Naive thymus-derived CD4-positive, alpha-beta T cell (primary cell): ENCODE measurements around the gene AATK. TPM values are rescaled to one million over a fixed set of nuclear protein-coding genes. Genes with fewer than 3 reads are reported as not detected.

Experiments used
- ATAC-seq: fragments of 150-1000 bp; cut with Tn5 transposase; 2 replicates; pipeline ENCODE4 v1.10.0; 2021; ENCODE audit warnings: mild to moderate bottlenecking, moderate library complexity
- CTCF ChIA-PET: fragments of 350-600 bp; sonication (Branson Sonifier 250); formaldehyde crosslinking; loops from one replicate; lab custom pipeline; 2021; ENCODE audit warnings: antibody characterized with exemption; lab: Charles Lee
- POLR2A ChIA-PET: fragments of 350-600 bp; sonication (Branson Sonifier 250); formaldehyde crosslinking; loops from one replicate; lab custom pipeline; 2021; ENCODE audit warnings: antibody characterized with exemption, inconsistent platforms; lab: Charles Lee
- DNase-seq, 9 donors: peaks; one replicate each; pipeline versions ENCODE4 v3.0.0 to v3.0.0-alpha.2; 2020 to 2022; ENCODE audit warnings: mixed read lengths in 1 of 9
- H3K27ac ChIP-seq: one replicate; pipeline ENCODE4 v1.7.0; 2013; ENCODE audit warnings: mild to moderate bottlenecking, low read depth, low read length, moderate library complexity
- H3K27me3 ChIP-seq, 2 donors: one replicate each; pipeline ENCODE4 v1.7.0; 2013; ENCODE audit warnings: low read length in 2 of 2, mild to moderate bottlenecking in 2 of 2, moderate library complexity in 2 of 2; ENCODE audit not compliant: control insufficient read depth in 2 of 2, insufficient read depth in 2 of 2
- H3K36me3 ChIP-seq, 3 experiments: 1 replicate in 2 of 3; 2 replicates in 1 of 3; pipeline ENCODE4 v1.7.0; 2013; ENCODE audit warnings: low read length in 3 of 3, mild to moderate bottlenecking in 3 of 3, moderate library complexity in 1 of 3; ENCODE audit not compliant: insufficient read depth in 3 of 3, control insufficient read depth in 2 of 3
- H3K4me1 ChIP-seq, 2 donors: one replicate each; pipeline ENCODE4 v1.7.0; 2013; ENCODE audit warnings: low read length in 2 of 2, mild to moderate bottlenecking in 2 of 2, moderate library complexity in 1 of 2; ENCODE audit not compliant: control insufficient read depth in 2 of 2, insufficient read depth in 2 of 2
- H3K4me3 ChIP-seq: 2 replicates; pipeline ENCODE4 v1.7.0; 2013; ENCODE audit warnings: mild to moderate bottlenecking, low read length
- H3K9me3 ChIP-seq, 3 experiments: 1 replicate in 2 of 3; 2 replicates in 1 of 3; pipeline ENCODE4 v1.7.0; 2013; ENCODE audit warnings: low read length in 3 of 3; ENCODE audit not compliant: control insufficient read depth in 2 of 3
- H3K27ac Mint-ChIP-seq, 9 donors: one replicate each; pipeline ENCODE4 v1.8.0; 2020 to 2022; ENCODE audit warnings: mixed read lengths in 9 of 9, mild to moderate bottlenecking in 8 of 9, moderate library complexity in 5 of 9, inconsistent platforms in 2 of 9
- H3K27me3 Mint-ChIP-seq, 5 donors: one replicate each; pipeline ENCODE4 v1.8.0; 2021 to 2022; ENCODE audit warnings: mixed read lengths in 5 of 5, mild to moderate bottlenecking in 1 of 5
- H3K36me3 Mint-ChIP-seq, 5 donors: one replicate each; pipeline ENCODE4 v1.8.0; 2020 to 2022; ENCODE audit warnings: mixed read lengths in 5 of 5, mild to moderate bottlenecking in 3 of 5, inconsistent platforms in 1 of 5
- H3K4me1 Mint-ChIP-seq, 7 donors: one replicate each; pipeline ENCODE4 v1.8.0; 2020 to 2022; ENCODE audit warnings: mixed read lengths in 7 of 7, mild to moderate bottlenecking in 3 of 7, inconsistent platforms in 1 of 7
- H3K4me3 Mint-ChIP-seq, 10 donors: one replicate each; pipeline ENCODE4 v1.8.0; 2020 to 2022; ENCODE audit warnings: mild to moderate bottlenecking in 10 of 10, mixed read lengths in 10 of 10, moderate library complexity in 6 of 10, inconsistent platforms in 2 of 10
- H3K9me3 Mint-ChIP-seq, 11 donors: one replicate each; pipeline ENCODE4 v1.8.0; 2020 to 2022; ENCODE audit warnings: mixed read lengths in 11 of 11, mild to moderate bottlenecking in 4 of 11, inconsistent platforms in 1 of 11, moderate library complexity in 1 of 11
- intact Hi-C, 2 donors: fragments of 100-400 bp; cut with micrococcal nuclease; formaldehyde crosslinking; loops; one replicate each; pipeline ENCODE4 v1.15.1; 2023
- polyA plus RNA-seq, 2 donors: library from polyadenylated mRNA; unstranded; fragments of 300-500 nt; fragmentation: Illumina TruSeq; gene quantifications; one replicate each; pipeline ENCODE4 v1.2.3, GENCODE V29; 2021
- total RNA-seq, 6 experiments: library from RNA in 5 of 6; stranded (reverse) in 5 of 6; gene quantifications; 1 replicate in 5 of 6; 2 replicates in 1 of 6; pipeline ENCODE4 v1.2.3 and lab custom pipeline; 2021 to 2026

AATK gene
- total and polyA plus RNA-seq, 7 experiments from 2014 or later = 0.46 to 10.4 (median 1.4) TPM; not detected in 2

DNA sequence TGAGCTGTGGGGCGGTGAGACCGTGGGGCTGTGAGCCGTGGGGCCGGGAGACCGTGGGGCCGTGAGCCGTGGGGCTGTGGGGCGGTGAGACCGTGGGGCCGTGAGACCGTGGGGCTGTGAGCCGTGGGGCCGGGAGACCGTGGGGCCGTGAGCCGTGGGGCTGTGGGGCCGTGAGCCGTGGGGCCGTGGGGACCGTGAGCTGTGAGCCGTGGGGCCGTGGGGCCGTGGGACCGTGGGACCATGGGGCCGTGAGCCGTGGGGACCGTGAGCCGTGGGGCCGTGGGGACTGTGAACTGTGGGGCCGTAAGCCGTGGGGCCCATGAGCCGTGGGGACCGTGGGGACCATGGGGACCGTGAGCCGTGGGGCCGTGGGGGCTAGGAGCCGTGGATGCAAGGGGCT lies 25.3 kb downstream of the AATK start:
- H3K4me3 ChIP-seq = no peak overlapping the region
- peaks cover 0 to 4% (median 0%) of the 10 kb centered on the region in 5 donors for H3K27me3 Mint-ChIP-seq
- H3K4me1 ChIP-seq = no peaks in the 10 kb centered on the region
- peaks cover 0 to 4% (median 0%) of the 10 kb centered on the region in 7 donors for H3K4me1 Mint-ChIP-seq
- POLR2A ChIA-PET = no interaction called here
- H3K9me3 ChIP-seq = no peaks in the 10 kb centered on the region
- no peaks in the 10 kb centered on the region for H3K27me3 ChIP-seq
- ATAC-seq (no peak), DNase-seq (no peak)
- no peak overlapping the region for H3K27ac ChIP-seq
- H3K9me3 Mint-ChIP-seq = peaks cover 0 to 15% (median 0%) of the 10 kb centered on the region in 11 donors
- no peak overlapping the region for H3K27ac Mint-ChIP-seq
- CTCF ChIA-PET = no interaction called here
- no peaks in the 10 kb centered on the region for H3K36me3 ChIP-seq
- intact Hi-C loops = loop anchor here in 1 of 2 donors (5.0 kb wide), 1 partner anchor 462 kb away; no protein-coding TSS in a partner anchor
- no peak overlapping the region for H3K4me3 Mint-ChIP-seq
- H3K36me3 Mint-ChIP-seq = no peaks in the 10 kb centered on the region

GRCh38 chr17:81140018-81140417 lies 26.0 kb downstream of the AATK start:
- H3K4me3 ChIP-seq = no peak overlapping the region
- no peaks in the 10 kb centered on the region for H3K36me3 ChIP-seq
- ATAC-seq (no peak), DNase-seq (no peak)
- ChIA-PET CTCF (interaction anchor here (0.6 kb wide), 1 partner anchor 460 kb away, joined by 4 read pairs; no protein-coding TSS in a partner anchor), POLR2A (no interaction called here)
- H3K9me3 ChIP-seq = no peaks in the 10 kb centered on the region
- no peak overlapping the region for H3K27ac Mint-ChIP-seq
- H3K4me1 ChIP-seq = no peaks in the 10 kb centered on the region
- H3K4me3 Mint-ChIP-seq = no peak overlapping the region
- H3K27me3 ChIP-seq = no peaks in the 10 kb centered on the region
- peaks cover 0 to 4% (median 0%) of the 10 kb centered on the region in 5 donors for H3K27me3 Mint-ChIP-seq
- no peaks in the 10 kb centered on the region for H3K36me3 Mint-ChIP-seq
- intact Hi-C loops = loop anchor here in 1 of 2 donors (5.0 kb wide), 1 partner anchor 462 kb away; no protein-coding TSS in a partner anchor
- H3K9me3 Mint-ChIP-seq = peaks cover 0 to 15% (median 0%) of the 10 kb centered on the region in 11 donors
- H3K27ac ChIP-seq = no peak overlapping the region
- peaks cover 0 to 4% (median 0%) of the 10 kb centered on the region in 7 donors for H3K4me1 Mint-ChIP-seq

DNA sequence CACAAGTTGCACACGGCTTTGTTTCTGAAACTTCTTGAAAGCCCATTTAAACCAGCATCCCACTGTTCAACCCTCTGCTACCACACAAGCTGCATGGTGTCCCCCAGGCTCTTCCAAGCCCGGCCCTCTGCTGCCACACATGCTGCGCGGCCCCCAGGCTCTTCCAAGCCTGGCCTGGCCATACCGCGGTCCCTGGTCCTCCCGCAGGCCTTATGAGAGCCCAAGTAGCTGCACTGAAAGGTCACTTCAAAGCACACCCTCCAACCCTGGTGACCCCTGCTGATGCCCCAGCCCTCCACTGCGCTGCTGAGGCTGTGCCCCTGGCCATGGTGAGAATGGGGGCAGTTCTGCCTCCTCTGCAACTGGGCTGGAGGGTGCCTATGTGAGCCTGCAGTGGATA lies 26.6 kb downstream of the AATK start:
- Mint-ChIP-seq H3K36me3 (no peaks in the 10 kb centered on the region), H3K4me3 (no peak overlapping the region), H3K27me3 (peaks cover 0 to 4% (median 0%) of the 10 kb centered on the region in 5 donors), H3K27ac (no peak overlapping the region), H3K4me1 (peaks cover 0 to 4% (median 0%) of the 10 kb centered on the region in 7 donors), H3K9me3 (peaks cover 0 to 15% (median 0%) of the 10 kb centered on the region in 11 donors)
- ChIA-PET POLR2A (no interaction called here), CTCF (interaction anchor here (0.6 kb wide), 1 partner anchor 460 kb away, joined by 4 read pairs; no protein-coding TSS in a partner anchor)
- Histone ChIP-seq H3K27ac (no peak overlapping the region), H3K4me3 (no peak overlapping the region), H3K36me3 (no peaks in the 10 kb centered on the region), H3K9me3 (no peaks in the 10 kb centered on the region), H3K27me3 (no peaks in the 10 kb centered on the region), H3K4me1 (no peaks in the 10 kb centered on the region)
- ATAC-seq = no peak
- no peak for DNase-seq
- intact Hi-C loops = no loop called here

- ATAC-seq = no peak
- Mint-ChIP-seq H3K27me3 (peaks cover 0 to 4% (median 0%) of the 10 kb centered on the region in 5 donors), H3K27ac (no peak overlapping the region), H3K36me3 (no peaks in the 10 kb centered on the region), H3K9me3 (peaks cover 0 to 15% (median 0%) of the 10 kb centered on the region in 11 donors), H3K4me1 (peaks cover 0 to 4% (median 0%) of the 10 kb centered on the region in 7 donors), H3K4me3 (no peak overlapping the region)
- ChIA-PET POLR2A (no interaction called here), CTCF (no interaction called here)
- H3K27ac ChIP-seq = no peak overlapping the region
- no peaks in the 10 kb centered on the region for H3K9me3 ChIP-seq
- intact Hi-C loops = no loop called here
- H3K27me3 ChIP-seq = no peaks in the 10 kb centered on the region
- no peaks in the 10 kb centered on the region for H3K36me3 ChIP-seq
- no peaks in the 10 kb centered on the region for H3K4me1 ChIP-seq
- no peak overlapping the region for H3K4me3 ChIP-seq
- DNase-seq = no peak
Observed at GRCh38 chr17:81138500-81138899, 27.5 kb downstream of the AATK start.

DNA sequence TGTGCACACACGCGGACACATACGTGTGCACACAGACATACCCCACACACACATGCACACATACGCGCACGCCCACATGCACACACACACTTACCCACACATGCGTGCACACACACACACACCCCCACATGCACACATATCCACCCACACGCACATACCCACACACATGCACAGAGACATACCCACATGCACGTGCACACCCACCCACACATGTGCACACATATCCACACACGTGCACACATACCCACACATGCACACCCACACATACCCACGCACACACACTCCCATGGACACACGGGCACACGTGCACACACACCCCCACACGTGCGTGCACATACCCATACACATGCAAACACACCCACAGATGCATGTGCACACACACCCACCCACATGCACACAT lies 27.9 kb downstream of the AATK start:
- H3K36me3 ChIP-seq = no peaks in the 10 kb centered on the region
- no peaks in the 10 kb centered on the region for H3K9me3 ChIP-seq
- H3K36me3 Mint-ChIP-seq = no peaks in the 10 kb centered on the region
- peaks cover 0 to 4% (median 0%) of the 10 kb centered on the region in 5 donors for H3K27me3 Mint-ChIP-seq
- intact Hi-C loops = no loop called here
- no peaks in the 10 kb centered on the region for H3K4me1 ChIP-seq
- CTCF ChIA-PET = no interaction called here
- H3K27ac ChIP-seq = no peak overlapping the region
- no peaks in the 10 kb centered on the region for H3K27me3 ChIP-seq
- no peak overlapping the region for H3K27ac Mint-ChIP-seq
- DNase-seq (no peak), ATAC-seq (no peak)
- no peak overlapping the region for H3K4me3 ChIP-seq
- peaks cover 0 to 4% (median 0%) of the 10 kb centered on the region in 7 donors for H3K4me1 Mint-ChIP-seq
- POLR2A ChIA-PET = no interaction called here
- peaks cover 0 to 15% (median 0%) of the 10 kb centered on the region in 11 donors for H3K9me3 Mint-ChIP-seq
- H3K4me3 Mint-ChIP-seq = no peak overlapping the region

GRCh38 chr17:81137248-81137647 lies 28.8 kb downstream of the AATK start:
- ChIA-PET POLR2A (no interaction called here), CTCF (no interaction called here)
- H3K4me3 Mint-ChIP-seq = no peak overlapping the region
- peaks cover 0 to 15% (median 0%) of the 10 kb centered on the region in 11 donors for H3K9me3 Mint-ChIP-seq
- peaks cover 0 to 1% (median 0%) of the 10 kb centered on the region in 7 donors for H3K4me1 Mint-ChIP-seq
- intact Hi-C loops = no loop called here
- Histone ChIP-seq H3K36me3 (no peaks in the 10 kb centered on the region), H3K9me3 (no peaks in the 10 kb centered on the region), H3K27me3 (no peaks in the 10 kb centered on the region), H3K4me3 (no peak overlapping the region), H3K27ac (no peak overlapping the region), H3K4me1 (no peaks in the 10 kb centered on the region)
- ATAC-seq (no peak), DNase-seq (no peak)
- peaks cover 0 to 4% (median 0%) of the 10 kb centered on the region in 5 donors for H3K27me3 Mint-ChIP-seq
- H3K27ac Mint-ChIP-seq = no peak overlapping the region
- H3K36me3 Mint-ChIP-seq = no peaks in the 10 kb centered on the region

DNA sequence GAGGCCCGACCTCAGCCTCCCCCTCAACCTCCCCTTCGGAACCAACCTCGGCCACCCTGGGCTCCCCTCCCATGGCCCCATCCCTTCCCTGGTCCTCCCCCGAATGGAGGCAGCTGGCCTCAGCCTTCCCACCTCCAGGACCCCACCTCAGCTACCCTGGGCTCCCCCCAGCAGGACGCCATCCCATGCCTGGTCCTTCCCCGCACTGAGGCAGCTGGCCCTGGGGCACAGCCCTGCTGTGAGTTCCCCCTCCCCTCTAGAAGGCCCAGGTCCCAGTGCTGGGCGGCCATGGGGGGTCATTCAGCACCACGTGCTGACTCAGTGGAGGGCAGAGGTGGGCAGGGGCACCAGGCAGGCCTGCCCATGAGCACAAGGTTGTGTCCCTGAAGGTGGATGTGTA lies 29.7 kb downstream of the AATK start:
- Mint-ChIP-seq H3K4me1 (no peaks in the 10 kb centered on the region), H3K27me3 (no peaks in the 10 kb centered on the region), H3K4me3 (no peak overlapping the region), H3K9me3 (peaks cover 0 to 15% (median 0%) of the 10 kb centered on the region in 11 donors), H3K36me3 (no peaks in the 10 kb centered on the region), H3K27ac (no peak overlapping the region)
- Histone ChIP-seq H3K36me3 (no peaks in the 10 kb centered on the region), H3K27me3 (no peaks in the 10 kb centered on the region), H3K4me3 (no peak overlapping the region), H3K9me3 (no peaks in the 10 kb centered on the region), H3K4me1 (no peaks in the 10 kb centered on the region), H3K27ac (no peak overlapping the region)
- POLR2A ChIA-PET = no interaction called here
- CTCF ChIA-PET = no interaction called here
- no peak for DNase-seq
- ATAC-seq = no peak
- intact Hi-C loops = no loop called here
